H1 (cell line): ENCODE measurements around the gene IRF3. TPM values are rescaled to one million over a fixed set of nuclear protein-coding genes. Genes with fewer than 3 reads are reported as not detected.

Source experiments
- BCL11A ChIP-seq, 2 experiments: IDR thresholded peaks; one replicate each; pipeline ENCODE4 v1.6.1; 2011; ENCODE audit warnings: low read depth in 2 of 2, low read length in 2 of 2, mild to moderate bottlenecking in 2 of 2
- BRCA1 ChIP-seq: IDR thresholded peaks from 2 replicates; pipeline ENCODE4 v1.6.1; 2012; ENCODE audit warnings: low read depth, low read length, improper control_type of control experiment
- CREB1 ChIP-seq: IDR thresholded peaks from 2 replicates; pipeline ENCODE4 v1.6.1; 2012; ENCODE audit warnings: inconsistent platforms
- EGR1 ChIP-seq: IDR thresholded peaks from 2 replicates; pipeline ENCODE4 v1.6.1; 2011; ENCODE audit warnings: low read depth, low read length, borderline replicate concordance
- JUND ChIP-seq: IDR thresholded peaks from 2 replicates; pipeline ENCODE4 v1.6.1; 2011; ENCODE audit warnings: mild to moderate bottlenecking, improper control_type of control experiment, low read length
- KDM1A ChIP-seq: fragments of 200-600, 300-600 bp; sonication (generic); IDR thresholded peaks from 2 replicates; pipeline ENCODE4 v1.7.1; 2016; ENCODE audit warnings: mild to moderate bottlenecking, low read length, borderline replicate concordance
- KDM5A ChIP-seq: fragments of 200-600 bp; IDR thresholded peaks from 2 replicates; pipeline ENCODE4 v1.7.1; 2012; ENCODE audit warnings: mild to moderate bottlenecking, low read length, inconsistent platforms, mixed read lengths
- NANOG ChIP-seq: IDR thresholded peaks from 2 replicates; pipeline ENCODE4 v1.6.1; 2011; ENCODE audit warnings: low read length, low read depth, mild to moderate bottlenecking, inconsistent platforms; ENCODE audit not compliant: insufficient read depth, poor library complexity, severe bottlenecking
- POLR2AphosphoS5 ChIP-seq: IDR thresholded peaks from 2 replicates; pipeline ENCODE4 v1.6.1; 2011; ENCODE audit warnings: low read depth, low read length
- POU5F1 ChIP-seq: IDR thresholded peaks from 2 replicates; pipeline ENCODE4 v1.6.1; 2011; ENCODE audit warnings: low read depth, mild to moderate bottlenecking, low read length, moderate library complexity
- RFX5 ChIP-seq: IDR thresholded peaks from 2 replicates; pipeline ENCODE4 v1.6.1; 2011; ENCODE audit warnings: low read depth, low read length, improper control_type of control experiment, borderline replicate concordance
- RXRA ChIP-seq: IDR thresholded peaks from 2 replicates; pipeline ENCODE4 v1.6.1; 2011; ENCODE audit warnings: low read depth, mild to moderate bottlenecking, low read length, moderate library complexity; ENCODE audit not compliant: insufficient read depth
- SIN3A ChIP-seq, 2 experiments: IDR thresholded peaks in 1 of 2; conservative IDR thresholded peaks in 1 of 2; 2 replicates each; pipeline ENCODE4 v1.6.1; 2011 to 2012; ENCODE audit warnings: low read length in 2 of 2, improper control_type of control experiment in 1 of 2, low read depth in 1 of 2, mild to moderate bottlenecking in 1 of 2
- SIRT6 ChIP-seq: IDR thresholded peaks from one replicate; pipeline ENCODE4 v1.7.1; 2012; ENCODE audit warnings: low read length, inconsistent platforms
- SIX5 ChIP-seq: IDR thresholded peaks from 2 replicates; pipeline ENCODE4 v1.6.1; 2011; ENCODE audit warnings: mild to moderate bottlenecking, low read depth, low read length
- SP1 ChIP-seq: IDR thresholded peaks from 2 replicates; pipeline ENCODE4 v1.6.1; 2011; ENCODE audit warnings: low read depth, low read length
- SRF ChIP-seq: IDR thresholded peaks from 2 replicates; pipeline ENCODE4 v1.6.1; 2011; ENCODE audit warnings: mild to moderate bottlenecking, low read depth, low read length, moderate library complexity
- SUZ12 ChIP-seq: fragments of 200-600 bp; sonication (generic); IDR thresholded peaks from 2 replicates; pipeline ENCODE4 v1.6.1; 2012; ENCODE audit warnings: mild to moderate bottlenecking, inconsistent platforms, low read length, moderate library complexity, mixed read lengths
- TAF1 ChIP-seq: IDR thresholded peaks from 2 replicates; pipeline ENCODE4 v1.6.1; 2011; ENCODE audit warnings: mild to moderate bottlenecking, low read depth, low read length
- TAF7 ChIP-seq: optimal IDR thresholded peaks from 2 replicates; pipeline ENCODE3; 2011; ENCODE audit warnings: low read depth, mild to moderate bottlenecking, inconsistent platforms, low read length, moderate library complexity, borderline replicate concordance
- TCF12 ChIP-seq: IDR thresholded peaks from 2 replicates; pipeline ENCODE4 v1.6.1; 2011; ENCODE audit warnings: low read depth, mild to moderate bottlenecking, low read length
- USF2 ChIP-seq: IDR thresholded peaks from 2 replicates; pipeline ENCODE4 v1.6.1; 2011; ENCODE audit warnings: low read length, improper control_type of control experiment
- polyA plus RNA-seq, 7 experiments: library from polyadenylated mRNA; depleted of rRNA in 3 of 7; stranded (reverse) in 5 of 7; unstranded in 2 of 7; fragments of >200 nt in 5 of 7; fragments of 200-250 nt in 2 of 7; gene quantifications; 1 replicate in 5 of 7; 2 replicates in 1 of 7; 4 replicates in 1 of 7; pipeline versions ENCODE4 v1.2.1 to v1.2.3, GENCODE V29; 2011 to 2013; ENCODE audit warnings: missing spikeins in 2 of 7, mixed read lengths in 2 of 7
- total RNA-seq: library from RNA; stranded (reverse); fragmentation: NEBNext Ultra II Directional; extraction: Animal tissue kit (Norgen Biotek cat#: 25700); gene quantifications from 2 replicates; pipeline ENCODE4 v1.2.1, GENCODE V29; 2021
- TF ChIP-seq, protein P1 (sequence below): IDR thresholded peaks from 2 replicates; pipeline ENCODE4 v1.6.1; 2011; ENCODE audit warnings: low read depth, mild to moderate bottlenecking, low read length; ENCODE audit not compliant: insufficient read depth
- TF ChIP-seq, protein P2 (sequence below): IDR thresholded peaks from 2 replicates; pipeline ENCODE4 v1.6.1; 2012; ENCODE audit warnings: inconsistent platforms

The IRF3 gene
- total and polyA plus RNA-seq, 2 of the 8 experiments (the other 6 are each of a cell fraction or from before 2014, with no cell fraction given), result 103 to 114 TPM

- TF ChIP-seq JUND (0 out of 2 replicates have a peak, but pooled peaks have one; percentile 9), SP1 (no peak), RFX5 (no peak), KDM5A (no peak), USF2 (peak; percentile 68), NANOG (no peak), SIRT6 (no peak), POLR2AphosphoS5 (peak; percentile 95), RXRA (no peak), BRCA1 (peak; percentile 38; the same call in 1 of the 2 replicates), SIN3A (conservative IDR thresholded peaks at IDR 0.05 in 1 of 2, IDR thresholded peaks at IDR 0.05 in 1 of 2; ENCODE audit: low read depth in 1 of 2, low read length in 2 of 2) (peak; percentile 61 to 78; a peak in 2 of 4 replicates), SUZ12 (no peak), TAF7 (peak; percentile 61), CREB1 (0 out of 2 replicates have a peak, but pooled peaks have one; percentile 6), POU5F1 (no peak), EGR1 (no peak), TCF12 (no peak), KDM1A (no peak), SIX5 (no peak), SRF (no peak), BCL11A (IDR thresholded peaks at IDR 0.05; ENCODE audit: low read depth in 2 of 2, low read length in 2 of 2) (no peak), TAF1 (peak; percentile 90)
- TF ChIP-seq, protein P1, sequence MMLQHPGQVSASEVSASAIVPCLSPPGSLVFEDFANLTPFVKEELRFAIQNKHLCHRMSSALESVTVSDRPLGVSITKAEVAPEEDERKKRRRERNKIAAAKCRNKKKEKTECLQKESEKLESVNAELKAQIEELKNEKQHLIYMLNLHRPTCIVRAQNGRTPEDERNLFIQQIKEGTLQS, result no peak
- TF ChIP-seq, protein P2, sequence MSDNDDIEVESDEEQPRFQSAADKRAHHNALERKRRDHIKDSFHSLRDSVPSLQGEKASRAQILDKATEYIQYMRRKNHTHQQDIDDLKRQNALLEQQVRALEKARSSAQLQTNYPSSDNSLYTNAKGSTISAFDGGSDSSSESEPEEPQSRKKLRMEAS, result peak; percentile 97
These were observed 11.7 kb upstream of the IRF3 start, which contains the start of gene PRMT1 (continued) for GRCh38 chr19:49677231-49677900.
